ENCODE measurements around the gene MRPL21. TPM values are rescaled to one million over a fixed set of nuclear protein-coding genes. Genes with fewer than 3 reads are reported as not detected.

The MRPL21 gene
- total RNA-seq, 2 experiments from 2014 or later: 48.3 to 68.3 TPM

- no peak for DNase-seq (ENCODE audit: low spot score)
- no peak overlapping the region for H3K4me2 ChIP-seq (ENCODE audit: low read length)
- intact Hi-C loops (cut with micrococcal nuclease; ENCODE audit: unreplicated experiment): no loop called here
- no peak overlapping the region for H3K4me3 ChIP-seq (ENCODE audit: low read depth, low read length, poor library complexity, severe bottlenecking)
- POLR2A ChIA-PET: no interaction called here
- no peak overlapping the region for H2AFZ ChIP-seq (ENCODE audit: low read length)
- CTCF ChIA-PET (ENCODE audit: unreplicated experiment): no interaction called here
- H4K20me1 ChIP-seq (ENCODE audit: insufficient read depth, low read length): no peaks in the 10 kb centered on the region
- 0 out of 2 replicates have a peak, but pooled peaks cover 8% of the 10 kb centered on the region for H3K9me3 ChIP-seq (ENCODE audit: low read length)
- TF ChIP-seq EZH2phosphoT487 (IDR thresholded peaks at IDR 0.05; ENCODE audit: borderline replicate concordance, low read depth, low read length) (no peak), CTCF (conservative IDR thresholded peaks at IDR 0.05; ENCODE audit: low read length) (no peak)
- H3K36me3 ChIP-seq (ENCODE audit: insufficient read depth, low read length): no peaks in the 10 kb centered on the region
- no peaks in the 10 kb centered on the region for H3K9me2 ChIP-seq (ENCODE audit: insufficient read depth, low read length)
- H3K27ac ChIP-seq (ENCODE audit: low read depth, low read length, poor library complexity, severe bottlenecking): no peak overlapping the region
- no peaks in the 10 kb centered on the region for H3K79me2 ChIP-seq (ENCODE audit: insufficient read depth, low read depth, low read length)
- no TSS peak for BruUV-seq (replicated peaks)
- no peaks in the 10 kb centered on the region for H3K4me1 ChIP-seq (ENCODE audit: insufficient read depth, low read length, poor library complexity, severe bottlenecking)
These were observed 35.3 kb downstream of the MRPL21 start for GRCh38 chr11:68868221-68868835.

- TF ChIP-seq EZH2phosphoT487 (IDR thresholded peaks at IDR 0.05; ENCODE audit: borderline replicate concordance, low read depth, low read length) (no peak), CTCF (conservative IDR thresholded peaks at IDR 0.05; ENCODE audit: low read length) (no peak)
- Histone ChIP-seq H3K36me3 (ENCODE audit: insufficient read depth, low read length) (no peaks in the 10 kb centered on the region), H3K4me2 (ENCODE audit: low read length) (no peak overlapping the region), H3K9me2 (ENCODE audit: insufficient read depth, low read length) (no peaks in the 10 kb centered on the region), H3K27ac (ENCODE audit: low read depth, low read length, poor library complexity, severe bottlenecking) (no peak overlapping the region), H4K20me1 (ENCODE audit: insufficient read depth, low read length) (no peaks in the 10 kb centered on the region), H2AFZ (ENCODE audit: low read length) (no peak overlapping the region), H3K9me3 (ENCODE audit: low read length) (0 out of 2 replicates have a peak, but pooled peaks cover 8% of the 10 kb centered on the region), H3K4me1 (ENCODE audit: insufficient read depth, low read length, poor library complexity, severe bottlenecking) (no peaks in the 10 kb centered on the region), H3K4me3 (ENCODE audit: low read depth, low read length, poor library complexity, severe bottlenecking) (no peak overlapping the region), H3K79me2 (ENCODE audit: insufficient read depth, low read depth, low read length) (no peaks in the 10 kb centered on the region)
- DNase-seq (ENCODE audit: low spot score): no peak
- intact Hi-C loops (cut with micrococcal nuclease; ENCODE audit: unreplicated experiment): no loop called here
- ChIA-PET CTCF (ENCODE audit: unreplicated experiment) (no interaction called here), POLR2A (no interaction called here)
- no TSS peak for BruUV-seq (replicated peaks)
These were observed 36.6 kb downstream of the MRPL21 start for GRCh38 chr11:68867066-68867465.

- Histone ChIP-seq H4K20me1 (ENCODE audit: insufficient read depth, low read length) (no peaks in the 10 kb centered on the region), H3K9me3 (ENCODE audit: low read length) (0 out of 2 replicates have a peak, but pooled peaks cover 8% of the 10 kb centered on the region), H3K4me3 (ENCODE audit: low read depth, low read length, poor library complexity, severe bottlenecking) (no peak overlapping the region), H3K79me2 (ENCODE audit: insufficient read depth, low read depth, low read length) (no peaks in the 10 kb centered on the region), H3K36me3 (ENCODE audit: insufficient read depth, low read length) (no peaks in the 10 kb centered on the region), H3K27ac (ENCODE audit: low read depth, low read length, poor library complexity, severe bottlenecking) (no peak overlapping the region), H3K4me2 (ENCODE audit: low read length) (no peak overlapping the region), H3K4me1 (ENCODE audit: insufficient read depth, low read length, poor library complexity, severe bottlenecking) (no peaks in the 10 kb centered on the region), H2AFZ (ENCODE audit: low read length) (no peak overlapping the region), H3K9me2 (ENCODE audit: insufficient read depth, low read length) (no peaks in the 10 kb centered on the region)
- no peak for DNase-seq (ENCODE audit: low spot score)
- ChIA-PET POLR2A (no interaction called here), CTCF (ENCODE audit: unreplicated experiment) (no interaction called here)
- TF ChIP-seq EZH2phosphoT487 (IDR thresholded peaks at IDR 0.05; ENCODE audit: borderline replicate concordance, low read depth, low read length) (no peak), CTCF (conservative IDR thresholded peaks at IDR 0.05; ENCODE audit: low read length) (no peak)
- no TSS peak for BruUV-seq (replicated peaks)
- intact Hi-C loops (cut with micrococcal nuclease; ENCODE audit: unreplicated experiment): no loop called here
These were observed 38.4 kb downstream of the MRPL21 start for GRCh38 chr11:68865241-68865640.
